IMR-90 (cell line): Measurements from ENCODE around the gene CALML4. TPM values are rescaled to one million over a fixed set of nuclear protein-coding genes. Genes with fewer than 3 reads are reported as not detected.

Experiments
- ATAC-seq: fragments of 200-7000 bp; cut with Tn5 transposase; 2 replicates; pipeline ENCODE4 v1.9.1; 2020; ENCODE audit warnings: low read depth, mild to moderate bottlenecking, moderate library complexity
- BruUV-seq: library from RNA; stranded (reverse); fragments of 400-500 nt; replicated peaks from 2 replicates; lab custom pipeline; 2021; lab: Mats Ljungman, UMichigan
- CTCF ChIA-PET: fragments of 300-600 bp; formaldehyde crosslinking; extraction: SDS; loops from one replicate; lab custom pipeline; 2021; ENCODE audit warnings: antibody characterized with exemption; lab: Yijun Ruan, JAX
- POLR2A ChIA-PET: fragments of 300-600 bp; sonication (Branson Sonifier 250); formaldehyde crosslinking; loops from one replicate; lab custom pipeline; 2022; ENCODE audit warnings: antibody characterized with exemption; ENCODE audit not compliant: unreplicated experiment; lab: Charles Lee
- DNase-seq: peaks from one replicate; pipeline ENCODE4 v3.0.0; 2013
- H2AFZ ChIP-seq: replicated peaks from 2 replicates; pipeline ENCODE3; 2013; ENCODE audit warnings: low read length, mild to moderate bottlenecking; ENCODE audit not compliant: poor library complexity
- H2AK5ac ChIP-seq: 2 replicates; pipeline ENCODE4 v1.6.1; 2013; ENCODE audit warnings: low read depth, low read length, inconsistent platforms
- H2AK9ac ChIP-seq: replicated peaks from 2 replicates; pipeline ENCODE3; 2013; ENCODE audit warnings: mild to moderate bottlenecking, low read depth, low read length, moderate library complexity; ENCODE audit not compliant: poor library complexity
- H2BK120ac ChIP-seq: 2 replicates; pipeline ENCODE4 v1.6.1; 2013; ENCODE audit warnings: low read depth, low read length, inconsistent platforms
- H2BK15ac ChIP-seq: 3 replicates; pipeline ENCODE4 v1.6.1; 2013; ENCODE audit warnings: low read depth, low read length, inconsistent platforms
- H2BK20ac ChIP-seq: 2 replicates; pipeline ENCODE4 v1.6.1; 2013; ENCODE audit warnings: low read depth, mild to moderate bottlenecking, inconsistent platforms, low read length, moderate library complexity
- H2BK5ac ChIP-seq: 2 replicates; pipeline ENCODE4 v1.6.1; 2013; ENCODE audit warnings: mild to moderate bottlenecking, low read depth, low read length, inconsistent platforms; ENCODE audit not compliant: poor library complexity, severe bottlenecking
- H3K14ac ChIP-seq: replicated peaks from 2 replicates; pipeline ENCODE4 v1.6.1; 2013; ENCODE audit warnings: low read depth, low read length, inconsistent platforms
- H3K18ac ChIP-seq: 2 replicates; pipeline ENCODE4 v1.6.1; 2013; ENCODE audit warnings: low read depth, low read length, control low read depth
- H3K23ac ChIP-seq: 2 replicates; pipeline ENCODE4 v1.6.1; 2013; ENCODE audit warnings: low read depth, low read length, inconsistent platforms
- H3K27ac ChIP-seq: 2 replicates; pipeline ENCODE4 v1.5.1; 2013; ENCODE audit warnings: mild to moderate bottlenecking, control low read depth, low read length; ENCODE audit not compliant: insufficient read depth
- H3K27me3 ChIP-seq: 2 replicates; pipeline ENCODE4 v1.6.1; 2013; ENCODE audit warnings: low read length; ENCODE audit not compliant: control insufficient read depth, insufficient read depth
- H3K36me3 ChIP-seq: 2 replicates; pipeline ENCODE4 v1.6.1; 2013; ENCODE audit warnings: low read length, mixed read lengths; ENCODE audit not compliant: control insufficient read depth, insufficient read depth
- H3K4ac ChIP-seq: 2 replicates; pipeline ENCODE4 v1.6.1; 2013; ENCODE audit warnings: low read depth, low read length, inconsistent platforms
- H3K4me1 ChIP-seq: 2 replicates; pipeline ENCODE4 v1.6.1; 2013; ENCODE audit warnings: low read length, mixed read lengths; ENCODE audit not compliant: control insufficient read depth, insufficient read depth
- H3K4me2 ChIP-seq: 2 replicates; pipeline ENCODE4 v1.6.1; 2013; ENCODE audit warnings: low read depth, mild to moderate bottlenecking, control low read depth, low read length, moderate library complexity
- H3K4me3 ChIP-seq: 2 replicates; pipeline ENCODE4 v1.5.1; 2013; ENCODE audit warnings: low read depth, mild to moderate bottlenecking, control low read depth, low read length, moderate library complexity; ENCODE audit not compliant: insufficient read depth
- H3K56ac ChIP-seq: 2 replicates; pipeline ENCODE4 v1.6.1; 2013; ENCODE audit warnings: low read length, inconsistent platforms; ENCODE audit not compliant: insufficient read depth; ENCODE audit errors: extremely low read depth
- H3K79me1 ChIP-seq, 2 experiments: 2 replicates each; pipeline ENCODE4 v1.6.1; 2013; ENCODE audit warnings: low read length in 2 of 2, inconsistent platforms in 1 of 2, low read depth in 1 of 2
- H3K9ac ChIP-seq: 2 replicates; pipeline ENCODE4 v1.6.1; 2013; ENCODE audit warnings: low read depth, low read length, control low read depth
- H3K9me1 ChIP-seq: 2 replicates; pipeline ENCODE4 v1.6.1; 2013; ENCODE audit warnings: low read length, inconsistent platforms; ENCODE audit not compliant: insufficient read depth
- H3K9me3 ChIP-seq: 2 replicates; pipeline ENCODE4 v1.6.1; 2013; ENCODE audit warnings: low read length; ENCODE audit not compliant: control insufficient read depth, insufficient read depth
- H4K20me1 ChIP-seq: 2 replicates; pipeline ENCODE4 v1.6.1; 2013; ENCODE audit warnings: low read length, inconsistent platforms; ENCODE audit not compliant: insufficient read depth
- H4K5ac ChIP-seq: 2 replicates; pipeline ENCODE4 v1.6.1; 2013; ENCODE audit warnings: mild to moderate bottlenecking, low read depth, low read length, control low read depth
- H4K8ac ChIP-seq, 2 experiments: 2 replicates each; pipeline ENCODE4 v1.6.1; 2013; ENCODE audit warnings: low read depth in 2 of 2, low read length in 2 of 2, control low read depth in 1 of 2, inconsistent platforms in 1 of 2
- H4K91ac ChIP-seq: 2 replicates; pipeline ENCODE4 v1.6.1; 2013; ENCODE audit warnings: low read depth, low read length, inconsistent platforms; ENCODE audit not compliant: insufficient read depth
- CEBPB ChIP-seq: IDR thresholded peaks from 2 replicates; pipeline ENCODE4 v1.6.1; 2012; ENCODE audit warnings: low read depth, low read length, improper control_type of control experiment
- MAFK ChIP-seq: IDR thresholded peaks from 2 replicates; pipeline ENCODE4 v1.6.1; 2012; ENCODE audit warnings: low read depth, low read length, improper control_type of control experiment
- MAZ ChIP-seq: IDR thresholded peaks from 2 replicates; pipeline ENCODE4 v1.6.1; 2012; ENCODE audit warnings: low read depth, mild to moderate bottlenecking, low read length, improper control_type of control experiment, moderate library complexity, borderline replicate concordance
- RCOR1 ChIP-seq: IDR thresholded peaks from 2 replicates; pipeline ENCODE4 v1.6.1; 2012; ENCODE audit warnings: mild to moderate bottlenecking, low read length, improper control_type of control experiment; ENCODE audit not compliant: insufficient replicate concordance
- WGBS, 2 experiments: methylation state at CpG; one replicate each; pipeline versions ENCODE4 v1.1.5 to v1.1.7; 2013; ENCODE audit warnings: missing lambda C conversion rate in 2 of 2; ENCODE audit not compliant: insufficient read length in 1 of 2; ENCODE audit errors: extremely low coverage in 2 of 2; 5-methylcytosine and 5-hydroxymethylcytosine counted together
- dilution Hi-C: fragments of 300-500 bp; cut with HindIII; formaldehyde crosslinking; loops from one replicate; pipeline ENCODE4 v1.14.3; 2018; ENCODE audit warnings: low sequenced_read_pairs; ENCODE audit not compliant: unreplicated experiment
- in situ Hi-C: fragments of 300-500 bp; cut with MboI; formaldehyde crosslinking; loops from 3 replicates; pipeline ENCODE4 v1.14.3; 2019; ENCODE audit warnings: low sequenced_read_pairs, inconsistent platforms, mixed read lengths
- intact Hi-C: fragments of 100-400 bp; cut with micrococcal nuclease; formaldehyde crosslinking; loops from 2 replicates; pipeline ENCODE4 v1.10.0; 2022
- polyA plus RNA-seq, 3 experiments: library from polyadenylated mRNA; depleted of rRNA; stranded (reverse); fragments of >200 nt; gene quantifications; 2 replicates each; pipeline ENCODE4 v1.2.3, GENCODE V29; 2012; ENCODE audit warnings: low replicate concordance in 1 of 3
- total RNA-seq: library from RNA; depleted of rRNA; stranded (reverse); fragments of >200 nt; gene quantifications from 2 replicates; pipeline ENCODE4 v1.2.3, GENCODE V29; 2012

The CALML4 gene
- total and polyA plus RNA-seq, 2 of the 4 experiments (the other 2 are of a cell fraction), result 0.36 to 1.3 TPM

DNA sequence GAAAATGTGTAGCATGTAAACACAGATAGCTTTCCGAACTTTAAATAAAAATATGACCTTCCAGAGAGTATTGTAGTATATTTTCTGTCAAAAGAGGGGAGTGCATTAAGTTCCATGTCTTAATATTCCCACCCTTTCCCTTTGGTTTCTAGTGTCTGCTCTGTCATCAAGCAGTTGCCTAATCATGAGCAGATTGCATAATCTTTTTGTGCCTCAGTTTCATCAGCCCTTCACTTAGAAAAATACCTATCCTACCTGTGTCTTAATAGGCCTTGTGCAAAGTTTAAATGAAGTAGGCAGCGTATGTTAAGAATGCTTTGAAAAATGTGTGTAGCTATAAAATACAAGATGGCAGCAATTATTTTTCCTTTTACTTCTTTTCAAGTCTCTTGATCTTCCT lies 52.8 kb downstream of the CALML4 start:
- intact Hi-C loops, result no loop called here
- Histone ChIP-seq H3K4me3 (no peak overlapping the region), H3K9me3 (no peaks in the 10 kb centered on the region), H2BK20ac (no peak overlapping the region), H2BK15ac (no peak overlapping the region), H4K8ac (no peak overlapping the region; a peak in 1 of 4 replicates), H3K56ac (no peak overlapping the region), H3K27me3 (no peaks in the 10 kb centered on the region), H2BK5ac (no peak overlapping the region), H2AK9ac (no peak overlapping the region), H4K20me1 (no peaks in the 10 kb centered on the region; the same call in 1 of the 2 replicates), H3K36me3 (peaks cover 9% of the 10 kb centered on the region), H3K23ac (no peak overlapping the region), H2AFZ (no peak overlapping the region), H2BK120ac (no peak overlapping the region), H3K9ac (no peak overlapping the region), H3K4me1 (peaks cover 3% of the 10 kb centered on the region; the same call in 1 of the 2 replicates), H3K79me1 (peaks cover 13 to 27% of the 10 kb centered on the region in 2 experiments; a peak in 3 of 4 replicates), H4K91ac (no peak overlapping the region), H2AK5ac (no peak overlapping the region), H4K5ac (no peak overlapping the region), H3K27ac (no peak overlapping the region), H3K18ac (no peak overlapping the region), H3K9me1 (no peaks in the 10 kb centered on the region), H3K4me2 (no peak overlapping the region), H3K4ac (no peak overlapping the region), H3K14ac (no peak overlapping the region)
- ChIA-PET POLR2A (interaction anchor here (0.6 kb wide), 1 partner anchor 193 kb away, joined by 5 read pairs; no protein-coding TSS in a partner anchor), CTCF (interaction anchor here (0.5 to 1.4 kb wide), 4 partner anchors 102 to 311 kb away, joined by 3 to 8 read pairs (median 4); no protein-coding TSS in a partner anchor)
- in situ Hi-C loops, result loop anchor here (10.0 kb wide), 1 partner anchor 288 kb away; no protein-coding TSS in a partner anchor
- TF ChIP-seq RCOR1 (no peak), MAZ (no peak), MAFK (no peak), CEBPB (peak; percentile 62; the same call in 1 of the 2 replicates)
- no peak for DNase-seq
- ATAC-seq, result no peak
- no CpG with 5 or more reads among the region's 2 CpGs for WGBS, 2 experiments
- dilution Hi-C loops, result no loop called here
- BruUV-seq, result no TSS peak
